NCI-H2107 (cell line): ENCODE results near the gene LDLRAD4.
"Not testable (repeated sequence)": the region's sequence is repeated elsewhere in the genome, so short reads cannot be mapped to it uniquely, and the experiment has no call there.

ENCODE experiments used
- DNase-seq: peaks from one replicate; lab custom pipeline; 2025; lab: John Stamatoyannopoulos, UW

LDLRAD4 gene

DNA sequence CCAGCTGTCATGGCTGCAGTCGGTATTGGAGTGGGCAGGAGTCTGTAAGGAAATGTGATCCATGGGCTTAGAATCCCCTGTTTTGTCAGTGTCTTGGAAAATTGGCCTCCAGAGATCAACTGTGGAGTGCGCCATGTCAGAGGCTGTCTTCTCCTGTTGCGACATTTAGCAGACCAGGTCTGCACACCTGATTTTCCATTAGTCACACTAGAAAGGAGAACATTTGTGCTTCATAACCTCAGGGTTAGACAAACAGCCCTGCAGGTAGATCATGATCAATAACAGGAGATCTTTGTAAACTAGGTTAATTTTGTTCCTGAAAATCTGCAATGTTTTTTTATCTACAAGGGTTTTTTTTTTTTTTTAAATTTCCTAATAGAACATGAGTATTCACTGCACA is 28.0 kb downstream of the LDLRAD4 start:
- DNase-seq = no peak

DNA sequence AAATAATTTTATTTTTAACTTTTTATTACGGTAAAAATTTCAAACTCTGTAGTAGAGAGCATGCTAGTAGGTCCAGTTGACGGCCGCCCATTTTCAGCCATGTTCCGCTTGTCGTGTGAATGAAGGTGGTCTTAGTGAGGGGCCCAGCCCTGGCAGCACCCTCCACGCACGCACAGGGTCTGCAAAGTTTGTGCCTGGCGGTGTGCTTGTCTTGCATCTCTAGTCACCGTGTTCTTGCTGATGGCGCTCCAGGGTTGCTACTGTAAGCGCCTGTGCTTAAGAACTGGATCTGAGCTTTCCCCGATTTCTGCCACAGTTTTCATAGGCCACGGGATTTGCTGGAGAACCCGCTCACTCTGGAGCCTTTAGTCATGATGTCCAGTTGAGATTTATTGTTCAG is 28.9 kb downstream of the LDLRAD4 start:
- no peak for DNase-seq

DNA sequence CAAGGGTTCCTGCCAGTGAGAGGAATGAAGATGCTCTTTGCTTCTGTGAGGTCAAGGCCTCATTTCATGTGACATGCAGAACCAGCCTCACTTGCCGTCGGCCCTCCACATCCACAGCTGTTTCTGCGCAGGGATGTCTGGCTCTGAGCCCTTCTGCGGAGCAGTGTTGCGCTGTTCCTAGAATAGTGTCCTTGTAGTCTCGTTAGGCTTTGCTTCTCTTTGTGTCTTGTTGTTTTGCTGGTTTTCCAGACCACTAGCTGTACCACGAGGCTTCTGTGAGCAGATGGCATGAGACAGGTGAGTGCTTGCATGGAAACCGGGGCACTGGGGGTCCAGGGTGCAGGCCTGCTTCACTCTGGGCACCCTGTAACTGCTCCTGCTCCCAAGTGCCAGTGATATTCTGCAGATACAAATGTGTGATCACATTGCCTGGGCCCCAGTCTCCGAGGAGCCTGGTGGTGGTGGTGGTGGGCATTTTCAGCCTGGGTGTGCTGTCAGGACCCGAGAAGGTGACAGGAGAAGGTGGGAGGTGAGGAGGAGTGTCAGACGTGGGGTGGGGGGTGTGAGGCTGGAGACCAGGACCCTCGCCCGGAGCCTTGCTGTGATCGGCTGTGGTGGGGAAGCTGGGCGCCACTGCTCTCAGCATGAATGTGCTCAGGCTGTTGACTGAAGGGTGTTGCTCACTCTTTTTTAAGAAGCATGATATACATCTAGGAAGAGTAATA is 34.3 kb downstream of the LDLRAD4 start:
- no peak for DNase-seq

DNA sequence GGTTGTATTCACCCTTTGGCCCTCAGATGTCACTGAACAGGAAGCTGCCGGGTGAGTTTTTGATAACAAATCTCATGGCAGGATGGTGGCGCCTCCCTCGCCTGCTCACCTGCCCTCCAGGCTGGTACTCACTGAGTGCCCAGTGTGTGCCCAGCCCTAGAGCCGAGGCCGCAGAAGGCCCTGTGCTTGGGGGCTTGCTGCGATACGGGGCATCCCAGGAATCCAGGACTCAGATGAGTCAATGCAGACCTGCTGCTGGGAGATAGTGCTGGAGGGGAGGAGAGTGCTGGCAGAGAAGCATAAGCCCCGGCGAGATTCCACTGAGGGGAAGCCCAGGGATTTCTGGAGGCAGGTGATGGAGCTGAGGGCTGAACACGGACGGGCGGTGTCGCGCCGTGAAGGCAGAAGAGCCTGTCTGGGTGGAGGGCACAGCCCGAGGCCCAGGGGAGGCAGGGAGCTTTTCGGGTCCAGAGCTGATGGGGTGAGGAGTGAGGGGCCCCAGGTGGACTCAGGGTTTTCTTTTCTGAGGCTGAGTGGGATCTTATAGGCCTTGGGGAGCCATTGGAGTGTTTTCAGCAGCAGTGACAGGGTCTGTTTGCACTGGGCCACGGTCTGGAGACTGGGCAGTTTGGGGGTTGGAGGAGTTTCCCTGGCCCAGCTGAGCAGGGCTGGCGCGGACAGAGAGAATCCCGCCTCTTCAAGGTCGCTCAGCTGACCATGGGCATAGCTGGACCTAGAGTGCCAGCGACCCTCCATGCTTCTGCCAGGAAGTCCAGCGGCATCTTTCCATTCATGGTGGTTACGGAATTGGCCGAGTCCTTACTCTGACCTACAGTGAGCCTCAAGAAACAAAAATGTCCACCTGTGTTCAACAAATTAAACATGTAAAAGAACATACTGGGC is 35.5 kb downstream of the LDLRAD4 start:
- no peak for DNase-seq

DNA sequence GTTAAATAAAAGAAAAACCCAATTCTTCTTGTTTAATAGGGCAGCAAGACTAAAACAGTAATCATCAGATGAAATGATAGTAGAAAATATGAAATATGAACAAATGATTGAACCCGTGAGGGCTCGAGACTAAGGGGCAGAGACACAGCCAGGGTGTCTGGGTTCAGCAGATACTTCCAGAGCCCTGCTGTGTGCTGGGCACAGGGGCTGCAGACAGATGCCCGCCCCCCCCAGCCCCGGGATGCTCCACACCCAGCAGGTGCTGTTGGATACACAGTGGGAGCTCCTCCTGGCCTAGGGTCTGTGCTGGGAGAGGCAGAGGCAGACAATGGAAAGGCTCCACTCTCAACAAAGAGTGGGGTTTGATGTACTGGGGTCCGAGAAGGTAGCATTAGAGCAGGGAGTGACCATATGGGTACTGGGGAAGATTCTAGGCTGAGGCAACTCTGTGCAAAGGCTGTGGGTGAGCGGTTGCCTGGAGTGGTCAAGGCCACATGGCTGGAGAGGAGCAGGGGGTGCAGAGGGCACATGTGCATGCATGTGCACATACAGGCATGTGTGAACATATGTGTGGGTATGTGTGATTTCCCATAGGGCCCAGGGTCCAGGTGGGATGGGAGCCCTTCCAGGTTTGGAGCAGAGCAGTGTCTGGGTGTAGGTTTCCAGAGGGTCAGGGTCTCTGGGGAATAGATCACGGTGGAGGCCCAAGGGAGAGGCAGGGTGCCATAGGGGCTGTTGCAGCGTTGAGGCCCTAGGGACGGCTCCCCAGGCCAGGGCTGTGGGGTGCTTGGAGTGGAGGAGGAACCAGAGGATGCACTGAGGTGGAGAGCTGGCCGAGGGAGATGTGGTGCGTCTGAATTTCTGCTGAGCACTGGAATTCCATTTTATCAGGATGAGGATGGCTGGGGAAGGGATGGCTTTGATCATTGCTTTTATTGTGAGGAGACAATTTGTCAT is 36.7 kb downstream of the LDLRAD4 start:
- DNase-seq = no peak

DNA sequence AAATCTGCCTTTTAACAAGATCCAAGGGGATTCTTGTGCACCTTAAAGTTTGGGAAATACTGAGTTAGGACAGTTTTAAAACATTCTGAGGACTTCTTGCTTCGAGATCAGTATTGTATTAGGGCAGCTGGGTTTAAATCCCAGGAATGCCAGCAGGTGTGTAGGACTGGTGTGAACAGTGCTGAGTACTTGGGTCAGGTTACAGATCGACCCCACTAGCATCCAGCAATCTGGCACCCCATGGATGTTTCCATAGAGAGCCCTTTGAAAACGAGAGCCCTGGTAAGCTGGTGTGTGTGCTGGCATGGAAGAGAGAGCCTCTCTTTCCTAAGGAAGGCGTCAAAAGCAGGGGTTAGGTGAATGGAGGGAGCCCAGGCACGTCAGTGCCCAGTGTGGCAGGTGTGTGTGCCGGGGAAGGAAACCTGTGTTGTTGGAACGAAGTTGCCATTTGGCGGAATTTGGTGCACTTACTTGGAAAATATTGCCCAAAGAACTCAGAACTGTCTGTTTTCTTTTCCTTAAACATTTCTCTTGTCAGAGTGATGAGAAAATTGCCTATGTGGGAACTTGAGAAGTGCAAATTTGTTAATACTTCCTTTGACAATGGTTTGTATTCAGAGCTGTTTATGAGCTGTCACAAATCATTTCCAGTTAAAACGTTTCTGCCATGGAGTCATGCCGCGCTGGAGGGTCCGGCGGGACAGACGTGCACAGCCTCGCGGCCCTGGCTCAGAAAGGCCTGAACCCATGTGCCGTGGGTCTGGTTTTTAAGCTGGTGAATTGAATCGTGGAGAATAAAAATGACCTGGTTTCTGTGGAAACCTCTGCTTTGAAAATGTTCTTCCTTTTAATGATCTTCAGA is 38.1 kb downstream of the LDLRAD4 start:
- DNase-seq = no peak

DNA sequence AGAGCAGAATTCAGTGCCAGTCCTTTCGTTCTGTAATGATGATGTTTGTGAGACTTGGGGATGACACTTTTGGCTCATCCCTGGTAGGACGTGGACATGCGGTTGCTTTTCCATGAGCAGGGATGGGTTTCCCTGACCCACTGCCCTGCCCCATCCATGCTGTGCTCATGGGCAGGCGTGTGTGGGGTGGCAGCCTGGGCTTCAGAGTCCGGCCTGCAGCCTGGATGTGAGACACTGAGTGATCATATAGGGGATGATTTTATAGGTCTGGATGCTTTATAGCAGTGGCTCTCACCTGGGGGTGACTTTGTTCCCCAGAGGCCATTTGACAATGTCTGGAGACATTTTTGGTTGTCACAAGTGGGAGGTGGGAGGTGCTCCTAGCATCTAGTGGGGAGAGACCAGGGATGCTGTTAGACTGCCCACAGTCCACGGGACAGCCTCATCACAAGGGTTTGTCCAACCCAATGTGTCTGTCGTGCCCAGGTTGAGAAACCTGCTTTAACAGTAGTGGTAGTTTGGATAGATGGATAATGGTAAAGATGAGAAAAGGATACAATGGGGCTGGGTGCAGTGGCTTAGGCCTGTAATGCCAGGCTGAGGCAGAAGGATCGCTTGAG is 38.9 kb downstream of the LDLRAD4 start:
- no peak for DNase-seq

GRCh38 chr18:13258921-13259320 is 40.4 kb downstream of the LDLRAD4 start:
- DNase-seq = no peak

DNA sequence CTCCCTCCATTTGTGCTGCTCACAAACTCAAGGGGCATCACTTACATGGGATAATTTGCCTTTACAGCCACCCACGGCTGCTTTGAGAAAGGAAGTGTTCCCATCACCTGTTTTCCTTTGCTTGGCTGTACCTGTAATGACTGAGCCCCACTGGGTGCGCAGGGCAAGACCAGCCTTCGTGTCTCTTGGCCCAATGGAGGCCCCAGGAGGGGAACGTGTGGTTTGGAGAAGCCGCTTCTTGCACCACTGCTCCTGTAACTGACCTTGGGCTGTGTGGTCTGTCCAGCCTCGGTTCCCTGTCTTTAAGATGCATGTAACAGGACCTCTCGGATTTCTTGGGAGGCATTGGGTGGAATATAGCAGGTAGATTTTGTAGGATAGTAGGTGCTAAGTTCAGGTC is 41.1 kb downstream of the LDLRAD4 start:
- DNase-seq = no peak

- DNase-seq = no peak
These were observed 41.8 kb downstream of the LDLRAD4 start for GRCh38 chr18:13260197-13260934.

DNA sequence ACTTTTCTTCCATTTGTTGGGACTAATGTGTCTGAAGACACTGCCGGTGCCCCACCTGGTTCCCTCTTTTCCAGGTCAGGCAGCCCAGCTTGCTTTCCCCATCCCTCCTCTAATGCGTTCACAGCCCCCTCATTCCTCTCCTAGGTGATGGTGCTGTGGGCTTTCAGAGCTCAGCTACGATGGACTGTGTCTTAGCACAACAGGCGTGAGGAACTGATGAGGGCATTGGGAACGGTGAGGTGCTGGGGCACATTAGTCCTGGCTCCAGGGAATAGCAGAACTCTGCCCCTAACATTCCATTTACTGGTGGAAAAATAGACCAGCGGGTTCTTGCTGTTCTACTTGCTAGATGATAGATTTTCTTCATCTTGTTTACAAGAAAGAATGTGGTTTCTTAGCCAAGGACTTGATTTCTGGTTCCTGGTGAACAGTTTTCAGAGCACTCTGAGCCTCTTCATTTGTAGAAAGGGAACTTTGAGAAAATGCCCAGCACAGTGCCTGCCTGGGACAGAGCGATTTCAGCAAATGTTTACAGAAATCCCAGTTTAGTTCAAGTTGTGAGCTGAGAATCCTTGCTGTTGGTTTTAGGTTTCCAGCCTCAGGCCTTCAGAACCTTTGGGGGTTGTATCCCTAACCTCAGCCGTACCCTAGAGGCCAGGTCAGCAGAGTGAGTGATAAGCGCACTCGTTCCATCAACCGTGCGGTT is 42.5 kb downstream of the LDLRAD4 start:
- DNase-seq = no peak

DNA sequence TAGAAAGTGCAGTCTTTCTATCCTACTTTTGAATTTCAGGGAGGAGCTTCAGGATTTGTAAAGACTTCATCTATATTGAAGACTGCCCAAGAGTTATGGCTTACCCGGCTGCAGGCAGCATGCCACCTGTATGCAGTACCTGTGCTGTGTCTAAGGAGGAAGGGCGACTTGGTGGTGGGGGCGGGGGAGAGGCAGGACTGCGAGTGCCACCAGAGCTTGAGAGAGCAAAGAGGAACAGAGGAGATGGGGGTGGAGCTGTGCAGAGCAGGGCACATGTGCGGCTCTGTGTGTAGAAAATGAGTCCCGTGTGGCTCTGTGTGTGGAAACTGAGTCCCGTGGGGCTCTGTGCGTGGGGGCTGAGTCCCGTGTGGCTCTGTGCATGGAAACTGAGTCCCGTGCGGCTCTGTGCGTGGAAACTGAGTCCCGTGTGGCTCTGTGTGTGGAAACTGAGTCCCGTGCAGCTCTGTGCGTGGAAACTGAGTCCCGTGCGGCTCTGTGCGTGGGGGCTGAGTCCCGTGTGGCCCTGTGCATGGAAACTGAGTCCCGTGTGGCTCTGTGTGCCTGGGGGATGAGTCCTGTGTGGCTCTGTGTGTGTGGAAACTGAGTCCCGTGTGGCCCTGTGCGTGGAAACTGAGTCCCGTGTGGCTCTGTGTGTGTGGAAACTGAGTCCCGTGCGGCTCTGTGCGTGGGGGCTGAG is 43.2 kb downstream of the LDLRAD4 start:
- DNase-seq = no peak

GRCh38 chr18:13262358-13262680 is 43.8 kb downstream of the LDLRAD4 start:
- DNase-seq = not testable (repeated sequence)

DNA sequence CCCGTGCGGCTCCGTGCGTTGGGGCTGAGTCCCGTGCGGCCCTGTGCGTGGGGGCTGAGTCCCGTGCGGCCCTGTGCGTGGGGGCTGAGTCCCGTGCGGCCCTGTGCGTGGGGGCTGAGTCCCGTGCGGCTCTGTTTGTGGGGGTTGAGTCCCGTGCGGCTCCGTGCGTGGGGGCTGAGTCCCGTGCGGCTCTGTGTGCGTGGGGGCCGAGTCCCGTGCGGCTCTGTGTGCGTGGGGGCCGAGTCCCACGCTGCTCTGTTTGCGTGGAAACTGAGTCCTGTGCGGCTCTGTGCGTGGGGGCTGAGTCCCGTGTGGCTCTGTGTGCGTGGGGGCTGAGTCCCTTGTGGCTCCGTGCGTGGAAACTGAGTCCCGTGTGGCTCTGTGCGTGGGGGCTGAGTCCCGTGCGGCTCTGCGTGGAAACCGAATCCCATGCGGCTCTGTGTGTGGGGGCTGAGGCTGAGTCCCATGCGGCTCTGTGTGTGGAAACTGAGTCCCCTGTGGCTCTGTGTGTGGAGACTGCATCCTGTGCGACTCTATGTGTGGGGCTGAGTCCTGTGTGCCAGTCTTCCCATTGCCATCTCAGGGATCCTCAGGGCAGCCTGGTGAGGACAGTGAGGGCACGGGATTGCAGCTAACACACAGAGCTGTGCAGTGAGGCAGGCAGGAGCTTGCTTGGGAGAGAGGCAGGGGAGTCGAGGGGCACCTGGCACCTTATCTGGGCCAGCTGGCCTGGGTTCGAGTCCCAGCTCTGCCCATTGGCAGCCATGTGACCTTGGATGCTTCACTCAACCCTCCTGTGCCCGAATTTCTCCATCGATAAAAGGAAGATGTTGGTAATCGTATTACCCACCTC is 44.5 kb downstream of the LDLRAD4 start:
- DNase-seq = no peak

- DNase-seq = no peak
These were observed 45.8 kb downstream of the LDLRAD4 start for GRCh38 chr18:13264091-13265007.

DNA sequence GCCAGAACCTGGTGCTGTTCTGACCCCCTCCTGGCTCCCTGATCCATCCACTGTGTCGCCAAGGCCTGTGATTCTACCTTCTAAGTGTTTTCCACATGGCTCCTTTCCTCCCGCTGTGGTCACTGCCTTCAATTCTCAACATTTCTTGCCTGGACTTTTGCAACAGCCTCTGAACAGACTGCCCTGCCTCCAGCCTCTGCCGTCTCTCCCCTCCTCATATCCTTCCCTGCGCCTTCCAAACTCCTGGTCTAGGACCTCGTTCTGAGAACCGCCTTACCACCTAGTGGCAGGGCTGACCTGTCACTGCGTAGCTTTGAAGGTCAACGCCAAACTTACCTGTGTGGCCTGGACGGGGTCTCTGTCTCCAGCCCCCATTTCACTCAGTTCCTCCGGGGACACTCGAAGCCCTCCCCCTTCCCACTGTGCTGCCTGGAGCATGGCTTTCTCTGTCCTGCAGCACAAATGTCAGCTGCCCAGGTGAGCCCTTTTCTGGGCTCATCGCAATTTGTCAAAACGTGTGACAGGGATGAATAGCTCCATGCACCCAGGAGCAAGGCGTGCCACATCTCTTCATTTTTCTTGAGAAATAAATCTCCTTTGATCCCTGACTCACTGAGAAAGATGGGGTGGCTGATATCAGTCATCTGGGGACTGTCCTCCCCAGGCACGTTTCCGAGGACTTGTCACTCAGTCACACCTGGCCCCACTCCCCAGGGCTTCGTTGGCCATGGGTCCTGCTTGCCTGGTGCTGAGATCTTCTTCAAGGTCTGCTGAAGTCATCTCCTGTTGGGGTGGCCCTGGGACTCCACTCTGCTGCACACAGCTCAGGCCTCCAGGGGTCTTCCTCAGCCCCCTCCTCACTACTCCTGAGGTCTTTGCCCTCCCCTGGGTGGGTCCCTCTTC is 46.7 kb downstream of the LDLRAD4 start:
- DNase-seq = no peak
